Measurements from ENCODE around the gene CERS1. TPM values are rescaled to one million over a fixed set of nuclear protein-coding genes. Genes with fewer than 3 reads are reported as not detected.

The CERS1 gene
- total RNA-seq, 1 donor from 2014 or later = 15.7 TPM

- H3K4me3 Mint-ChIP-seq (ENCODE audit: unreplicated experiment) = no peak overlapping the region
- no peaks in the 10 kb centered on the region for H3K9me3 Mint-ChIP-seq (ENCODE audit: unreplicated experiment)
- no peak for DNase-seq (ENCODE audit: low spot score)
- H3K27me3 Mint-ChIP-seq (ENCODE audit: unreplicated experiment) = peaks cover 11% of the 10 kb centered on the region
- TF ChIP-seq CTCF (IDR thresholded peaks at IDR 0.05; ENCODE audit: unreplicated experiment) = no peak
- peaks cover 12% of the 10 kb centered on the region for H3K4me1 Mint-ChIP-seq (ENCODE audit: unreplicated experiment)
- H3K36me3 Mint-ChIP-seq (ENCODE audit: low read depth, unreplicated experiment) = peaks cover 29% of the 10 kb centered on the region
- no peak overlapping the region for H3K27ac Mint-ChIP-seq (ENCODE audit: unreplicated experiment)
Observed at GRCh38 chr19:18933297-18933696, 37.3 kb upstream of the CERS1 start.

GRCh38 chr19:18932216-18932841 is 36.4 kb upstream of the CERS1 start:
- peak; percentile 90 for DNase-seq (ENCODE audit: low spot score)
- H3K36me3 Mint-ChIP-seq (ENCODE audit: low read depth, unreplicated experiment) = peaks cover 22% of the 10 kb centered on the region
- TF ChIP-seq CTCF (IDR thresholded peaks at IDR 0.05; ENCODE audit: unreplicated experiment) = no peak
- H3K4me3 Mint-ChIP-seq (ENCODE audit: unreplicated experiment) = peak overlapping the region; percentile 69
- H3K4me1 Mint-ChIP-seq (ENCODE audit: unreplicated experiment) = peaks cover 6% of the 10 kb centered on the region
- no peak overlapping the region for H3K27ac Mint-ChIP-seq (ENCODE audit: unreplicated experiment)
- H3K9me3 Mint-ChIP-seq (ENCODE audit: unreplicated experiment) = no peaks in the 10 kb centered on the region
- H3K27me3 Mint-ChIP-seq (ENCODE audit: unreplicated experiment) = peaks cover 16% of the 10 kb centered on the region

- no peaks in the 10 kb centered on the region for H3K9me3 Mint-ChIP-seq (ENCODE audit: unreplicated experiment)
- H3K27me3 Mint-ChIP-seq (ENCODE audit: unreplicated experiment) = peaks cover 19% of the 10 kb centered on the region
- peak overlapping the region; percentile 67 for H3K4me3 Mint-ChIP-seq (ENCODE audit: unreplicated experiment)
- H3K27ac Mint-ChIP-seq (ENCODE audit: unreplicated experiment) = no peak overlapping the region
- peaks cover 26% of the 10 kb centered on the region for H3K36me3 Mint-ChIP-seq (ENCODE audit: low read depth, unreplicated experiment)
- H3K4me1 Mint-ChIP-seq (ENCODE audit: unreplicated experiment) = peaks cover 6% of the 10 kb centered on the region
- DNase-seq (ENCODE audit: low spot score) = no peak
- TF ChIP-seq CTCF (IDR thresholded peaks at IDR 0.05; ENCODE audit: unreplicated experiment) = no peak
Observed at GRCh38 chr19:18931316-18932162, 35.6 kb upstream of the CERS1 start.

- no peak overlapping the region for H3K27ac Mint-ChIP-seq (ENCODE audit: unreplicated experiment)
Observed at GRCh38 chr19:18929311-18929710, 33.4 kb upstream of the CERS1 start.

More at GRCh38 chr19:18929311-18929710, 33.4 kb upstream of the CERS1 start:
- H3K4me1 Mint-ChIP-seq (ENCODE audit: unreplicated experiment) = peaks cover 8% of the 10 kb centered on the region
- peaks cover 23% of the 10 kb centered on the region for H3K27me3 Mint-ChIP-seq (ENCODE audit: unreplicated experiment)
- no peak for TF ChIP-seq CTCF (IDR thresholded peaks at IDR 0.05; ENCODE audit: unreplicated experiment)
- no peak for DNase-seq (ENCODE audit: low spot score)
- peaks cover 36% of the 10 kb centered on the region for H3K36me3 Mint-ChIP-seq (ENCODE audit: low read depth, unreplicated experiment)
- no peak overlapping the region for H3K4me3 Mint-ChIP-seq (ENCODE audit: unreplicated experiment)
- no peaks in the 10 kb centered on the region for H3K9me3 Mint-ChIP-seq (ENCODE audit: unreplicated experiment)

All from endothelial cell (in vitro differentiated cells).